Astrocyte of the cerebellum (primary cell): Measurements from ENCODE around the gene CADM4.

ENCODE experiments used
- DNase-seq: peaks from one replicate; pipeline ENCODE4 v3.0.0-alpha.2; 2011; ENCODE audit warnings: low read depth
- H3K4me3 ChIP-seq: 2 replicates; pipeline ENCODE4 v1.5.1; 2011; ENCODE audit warnings: mild to moderate bottlenecking, low read depth, low read length, moderate library complexity
- CTCF ChIP-seq: IDR thresholded peaks from 2 replicates; pipeline ENCODE4 v1.5.1; 2012; ENCODE audit warnings: low read length, low read depth, moderate library complexity, mild to moderate bottlenecking; ENCODE audit errors: missing control alignments
- in situ Hi-C: cut with HindIII; loops from 2 replicates; pipeline ENCODE4 v1.10.0; 2017; ENCODE audit warnings: low sequenced_read_pairs

Gene CADM4, protein sequence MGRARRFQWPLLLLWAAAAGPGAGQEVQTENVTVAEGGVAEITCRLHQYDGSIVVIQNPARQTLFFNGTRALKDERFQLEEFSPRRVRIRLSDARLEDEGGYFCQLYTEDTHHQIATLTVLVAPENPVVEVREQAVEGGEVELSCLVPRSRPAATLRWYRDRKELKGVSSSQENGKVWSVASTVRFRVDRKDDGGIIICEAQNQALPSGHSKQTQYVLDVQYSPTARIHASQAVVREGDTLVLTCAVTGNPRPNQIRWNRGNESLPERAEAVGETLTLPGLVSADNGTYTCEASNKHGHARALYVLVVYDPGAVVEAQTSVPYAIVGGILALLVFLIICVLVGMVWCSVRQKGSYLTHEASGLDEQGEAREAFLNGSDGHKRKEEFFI

DNA sequence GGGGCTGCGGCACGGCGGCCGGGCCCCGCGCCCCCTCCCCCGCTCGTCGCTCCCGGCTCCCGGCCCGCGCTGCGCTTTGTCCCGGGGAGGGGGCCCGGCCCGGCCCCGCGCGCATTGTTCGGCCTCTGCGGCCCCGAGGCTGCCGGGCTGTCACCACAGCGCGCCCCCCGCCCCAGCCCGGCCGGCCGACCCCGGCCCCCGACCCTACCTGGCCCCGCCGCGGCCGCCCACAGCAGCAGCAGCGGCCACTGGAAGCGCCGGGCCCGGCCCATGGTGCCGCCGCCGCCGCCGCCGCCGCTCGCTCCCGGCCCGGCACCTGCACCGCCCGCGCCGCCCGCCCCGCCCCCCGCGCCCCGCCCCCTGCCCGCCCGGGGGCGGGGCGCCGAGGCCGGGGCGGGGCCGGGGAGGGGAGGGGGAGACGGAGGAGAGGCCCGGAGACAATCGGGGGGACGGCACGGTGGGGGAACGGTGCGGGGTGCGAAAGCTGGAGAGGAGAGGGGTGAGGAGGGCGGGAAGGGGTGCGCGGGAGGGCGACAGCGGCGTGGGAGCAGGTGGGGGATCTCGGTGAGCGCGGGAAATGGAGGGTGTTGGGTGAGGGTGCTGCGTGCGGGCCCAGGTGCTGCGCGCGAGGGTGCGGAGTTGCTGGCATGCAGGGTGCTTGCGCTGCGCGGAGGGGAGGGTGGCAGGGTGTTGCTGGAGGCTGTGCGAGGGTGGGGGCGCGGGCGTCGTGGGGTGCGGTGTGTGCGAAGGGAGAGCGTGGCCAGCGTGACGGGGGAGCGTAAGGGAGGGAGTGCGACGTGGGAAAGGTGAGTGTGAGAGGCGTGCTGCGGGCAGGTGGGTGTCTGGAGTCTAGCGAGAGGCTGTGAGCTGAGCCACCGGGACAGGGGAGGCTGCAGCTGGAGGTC is at the start of gene CADM4:
TSS of gene CADM4 (minus strand) at position 332 of the 905 bp plus-strand sequence. CDS start at position 272, 60 bp downstream.
- in situ Hi-C loops: no loop called here
- H3K4me3 ChIP-seq: peak within 1 kb of the TSS; percentile 45
- TF ChIP-seq CTCF: no peak
- DNase-seq: no peak

DNA sequence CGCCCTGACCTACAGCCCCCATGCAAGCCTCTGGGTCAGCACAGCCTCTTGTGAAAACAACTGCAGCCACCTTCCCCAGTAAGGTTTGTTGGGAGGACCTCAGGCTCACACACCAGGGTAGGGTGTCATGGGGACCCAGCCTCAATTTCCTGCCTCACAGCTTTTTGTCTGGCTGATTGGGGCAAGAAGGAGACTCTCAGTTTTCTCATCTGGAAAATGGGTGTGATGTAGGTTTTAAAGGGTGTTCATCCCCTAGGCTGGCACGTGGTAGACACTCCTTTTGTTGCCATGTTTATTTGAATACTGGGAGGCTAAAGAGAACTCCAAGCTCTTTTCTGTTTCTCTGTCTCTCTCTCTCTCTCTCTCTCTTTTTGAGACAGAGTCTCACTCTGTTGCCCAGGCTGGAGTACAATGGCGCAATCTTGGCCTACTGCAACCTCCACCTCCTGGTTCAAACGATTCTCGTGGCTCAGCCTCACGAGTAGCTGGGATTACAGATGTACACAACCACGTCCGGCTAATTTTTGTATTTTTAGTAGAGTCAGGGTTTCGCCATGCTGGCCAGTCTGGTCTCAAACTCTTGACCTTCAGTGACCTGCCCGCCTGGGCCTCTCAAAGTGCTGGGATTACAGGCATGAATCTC is 48.5 kb upstream of the CADM4 start:
- DNase-seq: no peak
- no peak overlapping the region for H3K4me3 ChIP-seq
- in situ Hi-C loops: no loop called here
- no peak for TF ChIP-seq CTCF

GRCh38 chr19:43687660-43687997 is 48.0 kb upstream of the CADM4 start:
- H3K4me3 ChIP-seq: no peak overlapping the region
- in situ Hi-C loops: no loop called here
- no peak for TF ChIP-seq CTCF
- DNase-seq: no peak

DNA sequence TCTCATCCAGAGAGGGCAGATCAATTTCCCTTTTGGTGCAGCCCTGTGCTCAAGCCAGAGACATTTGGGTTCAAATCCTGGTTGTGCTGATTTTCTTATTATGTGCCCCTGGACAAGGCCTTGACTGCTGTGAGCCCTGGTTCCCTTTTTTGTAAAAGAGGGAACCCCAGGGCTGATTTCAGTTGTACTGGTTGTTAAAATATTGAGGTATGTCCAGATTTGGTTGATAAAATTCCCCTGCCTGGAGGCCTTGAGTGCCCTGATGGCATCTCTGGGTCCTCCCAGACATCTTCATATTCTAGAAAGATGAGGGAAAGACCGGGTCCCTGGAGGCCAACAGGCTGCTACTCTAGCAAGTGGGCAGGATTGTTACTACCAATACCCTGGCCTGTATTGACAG is 44.7 kb upstream of the CADM4 start:
- no peak overlapping the region for H3K4me3 ChIP-seq
- DNase-seq: no peak
- in situ Hi-C loops: no loop called here
- no peak for TF ChIP-seq CTCF

DNA sequence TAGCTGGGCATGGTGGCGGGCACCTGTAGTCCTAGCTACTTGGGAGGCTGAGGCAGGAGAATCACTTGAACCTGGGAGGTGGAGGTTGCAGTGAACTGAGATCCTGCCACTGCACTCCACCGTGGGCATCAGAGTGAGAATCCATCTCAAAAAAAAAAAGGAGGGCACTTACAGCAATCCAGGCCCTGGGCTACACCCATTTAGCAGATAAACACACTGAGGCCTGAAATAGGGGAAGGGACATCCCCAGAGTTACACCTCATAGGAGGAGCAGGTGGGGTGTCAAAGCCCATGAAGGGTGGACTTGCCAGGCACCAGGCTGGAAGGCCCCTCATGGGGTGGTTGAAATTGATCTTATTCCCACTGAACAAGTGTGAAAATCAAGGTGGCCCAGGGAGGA is 44.3 kb upstream of the CADM4 start:
- no peak for TF ChIP-seq CTCF
- no peak overlapping the region for H3K4me3 ChIP-seq
- in situ Hi-C loops: no loop called here
- DNase-seq: no peak
